ENCODE measurements around the gene PRPS1L1. TPM values are rescaled to one million over a fixed set of nuclear protein-coding genes. Genes with fewer than 3 reads are reported as not detected.

Gene PRPS1L1
- polyA plus RNA-seq, 1 experiment, result not detected

GRCh38 chr7:17986851-17987250 is 40.8 kb downstream of the PRPS1L1 start:
- TF ChIP-seq, protein P1, sequence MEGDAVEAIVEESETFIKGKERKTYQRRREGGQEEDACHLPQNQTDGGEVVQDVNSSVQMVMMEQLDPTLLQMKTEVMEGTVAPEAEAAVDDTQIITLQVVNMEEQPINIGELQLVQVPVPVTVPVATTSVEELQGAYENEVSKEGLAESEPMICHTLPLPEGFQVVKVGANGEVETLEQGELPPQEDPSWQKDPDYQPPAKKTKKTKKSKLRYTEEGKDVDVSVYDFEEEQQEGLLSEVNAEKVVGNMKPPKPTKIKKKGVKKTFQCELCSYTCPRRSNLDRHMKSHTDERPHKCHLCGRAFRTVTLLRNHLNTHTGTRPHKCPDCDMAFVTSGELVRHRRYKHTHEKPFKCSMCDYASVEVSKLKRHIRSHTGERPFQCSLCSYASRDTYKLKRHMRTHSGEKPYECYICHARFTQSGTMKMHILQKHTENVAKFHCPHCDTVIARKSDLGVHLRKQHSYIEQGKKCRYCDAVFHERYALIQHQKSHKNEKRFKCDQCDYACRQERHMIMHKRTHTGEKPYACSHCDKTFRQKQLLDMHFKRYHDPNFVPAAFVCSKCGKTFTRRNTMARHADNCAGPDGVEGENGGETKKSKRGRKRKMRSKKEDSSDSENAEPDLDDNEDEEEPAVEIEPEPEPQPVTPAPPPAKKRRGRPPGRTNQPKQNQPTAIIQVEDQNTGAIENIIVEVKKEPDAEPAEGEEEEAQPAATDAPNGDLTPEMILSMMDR (IDR thresholded peaks at IDR 0.05; ENCODE audit: low read depth, low read length), result no peak
- ChIA-PET POLR2A (no interaction called here), CTCF (interaction anchor here (0.8 to 1.0 kb wide), 2 partner anchors 18 to 216 kb away, joined by 3 read pairs; no protein-coding TSS in a partner anchor)
- H3K9me3 ChIP-seq (ENCODE audit: control insufficient read depth, insufficient read depth, low read length), result no peaks in the 10 kb centered on the region
- H3K27me3 ChIP-seq (ENCODE audit: control insufficient read depth, insufficient read depth, low read length), result no peaks in the 10 kb centered on the region
- H3K27ac ChIP-seq (ENCODE audit: low read depth, low read length), result no peak overlapping the region
- H3K4me3 ChIP-seq (ENCODE audit: low read depth, low read length), result no peak overlapping the region
- peak; percentile 63 for DNase-seq (ENCODE audit: low read depth, low spot score)

DNA sequence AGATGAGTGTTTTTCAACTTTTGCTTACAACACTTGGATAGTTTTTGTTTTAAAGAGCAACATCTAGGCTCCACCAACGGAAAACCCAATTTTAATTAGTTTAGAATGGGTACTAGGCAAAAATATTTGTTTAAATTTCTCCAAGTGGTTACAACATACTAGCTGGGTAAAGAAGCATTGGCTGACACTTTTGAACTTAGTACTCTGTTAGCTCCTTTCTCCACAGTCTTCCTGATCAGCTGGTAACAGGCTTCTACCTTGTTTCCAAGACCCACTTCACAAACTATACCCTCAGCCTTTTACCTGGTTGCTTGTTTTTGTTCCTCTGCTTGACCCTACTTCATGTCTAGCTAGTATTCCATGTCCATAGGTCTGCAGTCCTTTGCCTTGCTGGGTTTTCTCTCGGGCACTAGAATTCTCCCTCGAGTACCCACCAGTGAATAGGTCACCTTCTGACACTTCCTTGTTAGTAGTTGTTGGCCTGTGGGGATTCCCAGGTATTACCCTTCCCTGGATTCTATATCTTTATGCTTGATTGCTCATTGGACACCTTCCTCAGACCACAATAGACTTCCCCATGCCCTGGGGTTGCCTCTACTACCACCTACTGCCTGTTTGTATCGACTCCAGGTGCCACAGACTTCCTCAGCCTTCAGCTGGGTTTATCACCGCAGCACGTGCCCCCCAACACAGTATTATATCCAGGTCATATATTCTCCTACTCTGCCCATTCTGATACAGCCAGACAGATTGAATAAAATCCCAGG is 42.0 kb downstream of the PRPS1L1 start:
- Histone ChIP-seq H3K27ac (ENCODE audit: low read depth, low read length) (no peak overlapping the region), H3K4me3 (ENCODE audit: low read depth, low read length) (no peak overlapping the region), H3K27me3 (ENCODE audit: control insufficient read depth, insufficient read depth, low read length) (no peaks in the 10 kb centered on the region), H3K9me3 (ENCODE audit: control insufficient read depth, insufficient read depth, low read length) (no peaks in the 10 kb centered on the region)
- TF ChIP-seq, protein P1 (IDR thresholded peaks at IDR 0.05; ENCODE audit: low read depth, low read length), result no peak
- DNase-seq (ENCODE audit: low read depth, low spot score), result no peak
- ChIA-PET CTCF (interaction anchor here (0.9 to 1.0 kb wide), 3 partner anchors 15 to 215 kb away, joined by 3 read pairs; no protein-coding TSS in a partner anchor), POLR2A (no interaction called here)

GRCh38 chr7:17984288-17984687 is 43.4 kb downstream of the PRPS1L1 start:
- ChIA-PET POLR2A (no interaction called here), CTCF (interaction anchor here (1.2 to 2.3 kb wide), 2 partner anchors 214 to 303 kb away, joined by 4 to 7 read pairs; no protein-coding TSS in a partner anchor)
- H3K9me3 ChIP-seq (ENCODE audit: control insufficient read depth, insufficient read depth, low read length), result no peaks in the 10 kb centered on the region
- no peak overlapping the region for H3K4me3 ChIP-seq (ENCODE audit: low read depth, low read length)
- TF ChIP-seq, protein P1 (IDR thresholded peaks at IDR 0.05; ENCODE audit: low read depth, low read length), result no peak
- no peaks in the 10 kb centered on the region for H3K27me3 ChIP-seq (ENCODE audit: control insufficient read depth, insufficient read depth, low read length)
- DNase-seq (ENCODE audit: low read depth, low spot score), result no peak
- H3K27ac ChIP-seq (ENCODE audit: low read depth, low read length), result no peak overlapping the region

GRCh38 chr7:17983221-17984062 is 44.2 kb downstream of the PRPS1L1 start:
- Histone ChIP-seq H3K9me3 (ENCODE audit: control insufficient read depth, insufficient read depth, low read length) (no peaks in the 10 kb centered on the region), H3K27me3 (ENCODE audit: control insufficient read depth, insufficient read depth, low read length) (no peaks in the 10 kb centered on the region), H3K4me3 (ENCODE audit: low read depth, low read length) (no peak overlapping the region), H3K27ac (ENCODE audit: low read depth, low read length) (no peak overlapping the region)
- TF ChIP-seq, protein P1 (IDR thresholded peaks at IDR 0.05; ENCODE audit: low read depth, low read length), result no peak
- CTCF ChIA-PET, result interaction anchor here (0.5 to 2.3 kb wide), 6 partner anchors 13 to 368 kb away, joined by 3 to 7 read pairs (median 4); no protein-coding TSS in a partner anchor
- DNase-seq (ENCODE audit: low read depth, low spot score), result no peak
- POLR2A ChIA-PET, result no interaction called here
